ENCODE results near the gene DIPK1C.

DNA sequence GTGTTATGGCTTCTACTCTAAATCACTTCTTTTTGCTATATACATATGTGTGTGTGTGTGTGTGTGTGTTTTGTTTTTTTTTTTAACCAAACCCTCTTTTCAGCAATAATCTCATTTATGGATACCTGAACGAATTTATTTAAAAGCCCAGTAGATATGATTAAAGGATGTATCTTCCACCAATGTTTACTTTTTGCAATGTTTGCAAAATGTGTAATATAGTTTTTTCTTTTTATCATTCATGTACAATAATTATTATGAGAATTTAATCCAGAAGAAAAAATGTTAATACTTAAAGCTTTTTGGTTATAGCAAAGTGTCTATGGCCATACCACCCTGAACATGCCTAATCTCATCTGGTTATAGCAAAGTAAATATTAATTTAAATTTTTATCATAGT is 37.4 kb upstream of the DIPK1C start:
- TF ChIP-seq, protein P1, sequence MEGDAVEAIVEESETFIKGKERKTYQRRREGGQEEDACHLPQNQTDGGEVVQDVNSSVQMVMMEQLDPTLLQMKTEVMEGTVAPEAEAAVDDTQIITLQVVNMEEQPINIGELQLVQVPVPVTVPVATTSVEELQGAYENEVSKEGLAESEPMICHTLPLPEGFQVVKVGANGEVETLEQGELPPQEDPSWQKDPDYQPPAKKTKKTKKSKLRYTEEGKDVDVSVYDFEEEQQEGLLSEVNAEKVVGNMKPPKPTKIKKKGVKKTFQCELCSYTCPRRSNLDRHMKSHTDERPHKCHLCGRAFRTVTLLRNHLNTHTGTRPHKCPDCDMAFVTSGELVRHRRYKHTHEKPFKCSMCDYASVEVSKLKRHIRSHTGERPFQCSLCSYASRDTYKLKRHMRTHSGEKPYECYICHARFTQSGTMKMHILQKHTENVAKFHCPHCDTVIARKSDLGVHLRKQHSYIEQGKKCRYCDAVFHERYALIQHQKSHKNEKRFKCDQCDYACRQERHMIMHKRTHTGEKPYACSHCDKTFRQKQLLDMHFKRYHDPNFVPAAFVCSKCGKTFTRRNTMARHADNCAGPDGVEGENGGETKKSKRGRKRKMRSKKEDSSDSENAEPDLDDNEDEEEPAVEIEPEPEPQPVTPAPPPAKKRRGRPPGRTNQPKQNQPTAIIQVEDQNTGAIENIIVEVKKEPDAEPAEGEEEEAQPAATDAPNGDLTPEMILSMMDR (IDR thresholded peaks at IDR 0.05), result no peak
- no peak for TF ChIP-seq POLR2A (IDR thresholded peaks at IDR 0.05)
